HCT116 (cell line): Measurements from ENCODE around the gene C9. TPM values are rescaled to one million over a fixed set of nuclear protein-coding genes. Genes with fewer than 3 reads are reported as not detected.

ENCODE experiments used
- ATAC-seq: fragments of 200-7000 bp; cut with Tn5 transposase; 2 replicates; pipeline ENCODE4 v1.9.1; 2020; ENCODE audit warnings: mild to moderate bottlenecking, moderate library complexity
- BruUV-seq: library from RNA; stranded (reverse); fragments of 400-500 nt; replicated peaks from 2 replicates; lab custom pipeline; 2021; lab: Mats Ljungman, UMichigan
- CTCF ChIA-PET: fragments of 300-600 bp; sonication (Branson Sonifier 250); formaldehyde crosslinking; loops from one replicate; lab custom pipeline; 2021; ENCODE audit warnings: antibody characterized with exemption; lab: Charles Lee
- POLR2A ChIA-PET: fragments of 300-600, 350-600 bp; sonication (Branson Sonifier 250); formaldehyde crosslinking; loops from one replicate; lab custom pipeline; 2021; ENCODE audit warnings: antibody characterized with exemption; lab: Charles Lee
- RAD21 ChIA-PET, 2 experiments: fragments of 300-600 bp; sonication (Branson Sonifier 250); formaldehyde crosslinking; loops; one replicate each; lab custom pipeline; 2023; ENCODE audit warnings: low total read pairs in 2 of 2; ENCODE audit not compliant: uncharacterized antibody in 2 of 2, unreplicated experiment in 2 of 2, low non-redundant PET in 1 of 2; lab: Charles Lee
- DNase-seq: peaks from one replicate; pipeline ENCODE4 v3.0.0-alpha.2; 2010; ENCODE audit warnings: low read depth, low spot score
- H2AFZ ChIP-seq: fragments of 200-600 bp; shearing (Covaris generic), sonication (generic); 2 replicates; pipeline ENCODE4 v1.6.1; 2017; ENCODE audit warnings: low read depth, mixed run types, mixed read lengths, antibody characterized with exemption, low read length; ENCODE audit not compliant: poor library complexity, severe bottlenecking
- H3K27ac ChIP-seq: 2 replicates; pipeline ENCODE4 v1.5.1; 2012; ENCODE audit warnings: low read depth, low read length
- H3K27me3 ChIP-seq: fragments of 200-600 bp; sonication (generic); 2 replicates; pipeline ENCODE4 v1.6.1; 2016; ENCODE audit warnings: mixed run types, low read length, mixed read lengths; ENCODE audit not compliant: insufficient read depth
- H3K36me3 ChIP-seq, 2 experiments: fragments of 200-500 bp in 1 of 2; fragments of 200-600 bp in 1 of 2; sonication (Bioruptor generic) in 1 of 2; sonication (generic) in 1 of 2; 2 replicates each; pipeline versions ENCODE4 v1.5.1 to v1.6.1; 2014 to 2016; ENCODE audit warnings: low read length in 2 of 2, inconsistent platforms in 1 of 2, mixed read lengths in 1 of 2, mixed run types in 1 of 2; ENCODE audit not compliant: insufficient read depth in 2 of 2, control insufficient read depth in 1 of 2
- H3K4me1 ChIP-seq, 2 experiments: fragments of 200-600 bp in 1 of 2; sonication (generic) in 1 of 2; 2 replicates each; pipeline versions ENCODE4 v1.5.1 to v1.6.1; 2012 to 2017; ENCODE audit warnings: low read length in 2 of 2, inconsistent platforms in 1 of 2, mild to moderate bottlenecking in 1 of 2, mixed read lengths in 1 of 2, mixed run types in 1 of 2, moderate library complexity in 1 of 2; ENCODE audit not compliant: insufficient read depth in 2 of 2, control insufficient read depth in 1 of 2
- H3K4me2 ChIP-seq: fragments of 200-600 bp; sonication (generic); 2 replicates; pipeline ENCODE4 v1.6.1; 2017; ENCODE audit warnings: mixed run types, low read length, mixed read lengths
- H3K4me3 ChIP-seq, 2 experiments: fragments of 200-600 bp in 1 of 2; sonication (generic) in 1 of 2; replicated peaks in 1 of 2; 2 replicates each; pipeline ENCODE4 v1.5.1; 2011 to 2016; ENCODE audit warnings: low read length in 2 of 2, control low read depth in 1 of 2, low read depth in 1 of 2, mild to moderate bottlenecking in 1 of 2, mixed read lengths in 1 of 2, mixed run types in 1 of 2
- H3K79me2 ChIP-seq: fragments of 200-600 bp; sonication (generic); 2 replicates; pipeline ENCODE4 v1.6.1; 2017; ENCODE audit warnings: mild to moderate bottlenecking, mixed run types, low read length, moderate library complexity, mixed read lengths; ENCODE audit not compliant: insufficient read depth
- H3K9ac ChIP-seq: fragments of 200-600 bp; sonication (generic); 2 replicates; pipeline ENCODE4 v1.6.1; 2016; ENCODE audit warnings: low read length, mixed read lengths
- H3K9me2 ChIP-seq: fragments of 200-600 bp; sonication (generic), shearing (Covaris generic); 2 replicates; pipeline ENCODE4 v1.6.1; 2017; ENCODE audit warnings: mixed run types, mild to moderate bottlenecking, moderate library complexity; ENCODE audit not compliant: insufficient read depth
- H3K9me3 ChIP-seq, 2 experiments: fragments of 200-500 bp in 1 of 2; fragments of 200-600 bp in 1 of 2; sonication (Bioruptor generic) in 1 of 2; sonication (generic) in 1 of 2; 2 replicates each; pipeline ENCODE4 v1.6.1; 2014 to 2017; ENCODE audit warnings: low read length in 2 of 2, mixed read lengths in 2 of 2, inconsistent platforms in 1 of 2, low read depth in 1 of 2, mild to moderate bottlenecking in 1 of 2, mixed run types in 1 of 2, moderate library complexity in 1 of 2; ENCODE audit not compliant: control insufficient read depth in 1 of 2, insufficient read depth in 1 of 2
- H4K20me1 ChIP-seq: fragments of 200-600 bp; sonication (generic), shearing (Covaris generic); 2 replicates; pipeline ENCODE4 v1.6.1; 2017; ENCODE audit warnings: mixed run types, mild to moderate bottlenecking, moderate library complexity; ENCODE audit not compliant: insufficient read depth
- CBX3 ChIP-seq: IDR thresholded peaks from 2 replicates; pipeline ENCODE4 v1.6.1; 2012; ENCODE audit warnings: low read depth
- CEBPB ChIP-seq: IDR thresholded peaks from 2 replicates; pipeline ENCODE4 v1.6.1; 2012; ENCODE audit warnings: low read depth
- EGR1 ChIP-seq: IDR thresholded peaks from 2 replicates; pipeline ENCODE4 v1.6.1; 2012; ENCODE audit warnings: low read depth
- ELF1 ChIP-seq: IDR thresholded peaks from 2 replicates; pipeline ENCODE4 v1.6.1; 2012; ENCODE audit warnings: low read depth, borderline replicate concordance
- EZH2 ChIP-seq: fragments of 200-600 bp; sonication (generic); IDR thresholded peaks from 2 replicates; pipeline ENCODE4 v1.6.1; 2017; ENCODE audit warnings: antibody characterized with exemption, mixed run types
- EZH2phosphoT487 ChIP-seq: fragments of 200-600 bp; IDR thresholded peaks from 2 replicates; pipeline ENCODE4 v1.6.1; 2018; ENCODE audit warnings: antibody characterized with exemption, borderline replicate concordance
- FOSL1 ChIP-seq: IDR thresholded peaks from 2 replicates; pipeline ENCODE4 v1.6.1; 2012; ENCODE audit warnings: low read depth
- JUND ChIP-seq: IDR thresholded peaks from 2 replicates; pipeline ENCODE4 v1.6.1; 2012
- RAD21 ChIP-seq: IDR thresholded peaks from 2 replicates; pipeline ENCODE4 v1.6.1; 2012; ENCODE audit warnings: low read depth, mild to moderate bottlenecking
- SIN3A ChIP-seq: IDR thresholded peaks from 2 replicates; pipeline ENCODE4 v1.6.1; 2012; ENCODE audit warnings: low read depth
- SP1 ChIP-seq: IDR thresholded peaks from 2 replicates; pipeline ENCODE4 v1.6.1; 2012; ENCODE audit warnings: low read depth
- SRF ChIP-seq: IDR thresholded peaks from 2 replicates; pipeline ENCODE4 v1.6.1; 2012; ENCODE audit warnings: low read depth
- TCF7L2 ChIP-seq: IDR thresholded peaks from 2 replicates; pipeline ENCODE4 v1.7.0; 2011; ENCODE audit warnings: borderline replicate concordance, inconsistent platforms; ENCODE audit not compliant: insufficient read depth, insufficient read length; ENCODE audit errors: extremely low read depth
- YY1 ChIP-seq: IDR thresholded peaks from 2 replicates; pipeline ENCODE4 v1.6.1; 2011; ENCODE audit warnings: low read length, low read depth, moderate library complexity, mild to moderate bottlenecking; ENCODE audit not compliant: insufficient replicate concordance; ENCODE audit errors: extremely low read depth
- ZFX ChIP-seq: fragments of 450-650 bp; IDR thresholded peaks from 2 replicates; pipeline ENCODE4 v1.6.1; 2017
- ZNF274 ChIP-seq: fragments of 200-500 bp; sonication (Bioruptor generic); IDR thresholded peaks from 2 replicates; pipeline ENCODE4 v1.6.1; 2014; ENCODE audit warnings: mild to moderate bottlenecking, low read depth, low read length, inconsistent platforms
- intact Hi-C: fragments of 100-400 bp; cut with micrococcal nuclease; formaldehyde crosslinking; loops from 2 replicates; pipeline ENCODE4 v1.10.0; 2022
- total RNA-seq: library from RNA; stranded (reverse); gene quantifications from one replicate; pipeline ENCODE4 v1.2.1, GENCODE V29; 2021; ENCODE audit not compliant: unreplicated experiment
- TF ChIP-seq, protein P1 (sequence below), 3 experiments: fragments of 200-600 bp in 1 of 3; sonication (generic) in 1 of 3; IDR thresholded peaks in 2 of 3; conservative IDR thresholded peaks in 1 of 3; 2 replicates each; pipeline ENCODE4 v1.5.1; 2012 to 2017; ENCODE audit warnings: low read depth in 2 of 3, low read length in 2 of 3, antibody characterized with exemption in 1 of 3, borderline replicate concordance in 1 of 3, control low read depth in 1 of 3, mild to moderate bottlenecking in 1 of 3, mixed read lengths in 1 of 3, mixed run types in 1 of 3, moderate library complexity in 1 of 3; ENCODE audit not compliant: insufficient read depth in 1 of 3
- TF ChIP-seq, protein P2 (sequence below): IDR thresholded peaks from 2 replicates; pipeline ENCODE4 v1.6.1; 2011; ENCODE audit warnings: mild to moderate bottlenecking, low read length, moderate library complexity; ENCODE audit not compliant: insufficient replicate concordance; ENCODE audit errors: extremely low read depth
- TF ChIP-seq, protein P3 (sequence below): IDR thresholded peaks from 2 replicates; pipeline ENCODE4 v1.6.1; 2012

C9 gene
- total RNA-seq, 1 experiment from 2014 or later, result 0.34 TPM

DNA sequence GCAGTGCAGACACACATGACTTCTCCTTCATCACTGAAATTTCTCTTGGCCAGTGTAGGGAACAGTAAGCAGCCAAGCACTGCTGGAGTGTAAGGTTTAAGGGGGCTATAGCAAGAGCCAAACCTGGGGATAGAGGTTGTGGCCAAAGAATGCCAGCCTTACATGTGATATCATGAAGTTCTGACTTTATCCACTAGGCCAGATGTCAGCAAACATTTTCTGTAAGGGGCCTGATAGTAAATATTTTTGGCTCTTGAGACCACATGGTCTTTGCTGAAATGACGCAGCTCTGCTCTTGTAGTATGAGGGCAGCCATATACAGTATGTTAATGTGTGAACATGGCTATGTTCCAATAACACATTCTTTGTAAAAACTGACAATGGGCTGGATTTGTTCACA lies 115.2 kb downstream of the C9 start:
- no peak for ATAC-seq
- H3K4me1 ChIP-seq, result no peaks in the 10 kb centered on the region
- no peak overlapping the region for H3K27ac ChIP-seq
- intact Hi-C loops, result no loop called here
- no peak overlapping the region for H3K4me3 ChIP-seq
- H3K79me2 ChIP-seq, result no peaks in the 10 kb centered on the region
- H3K9me3 ChIP-seq, result no peaks in the 10 kb centered on the region
- no peaks in the 10 kb centered on the region for H3K27me3 ChIP-seq
- TF ChIP-seq JUND, result no peak
- no peak for TF ChIP-seq TCF7L2
- no peak for TF ChIP-seq ZFX
- no peak for TF ChIP-seq SRF
- no peak for TF ChIP-seq CEBPB
- TF ChIP-seq SIN3A, result no peak
- no peak for TF ChIP-seq CBX3
- TF ChIP-seq YY1, result no peak
- no peak for TF ChIP-seq SP1
- TF ChIP-seq EGR1, result no peak
- TF ChIP-seq ZNF274, result no peak
- TF ChIP-seq EZH2phosphoT487, result no peak
- TF ChIP-seq, protein P1, sequence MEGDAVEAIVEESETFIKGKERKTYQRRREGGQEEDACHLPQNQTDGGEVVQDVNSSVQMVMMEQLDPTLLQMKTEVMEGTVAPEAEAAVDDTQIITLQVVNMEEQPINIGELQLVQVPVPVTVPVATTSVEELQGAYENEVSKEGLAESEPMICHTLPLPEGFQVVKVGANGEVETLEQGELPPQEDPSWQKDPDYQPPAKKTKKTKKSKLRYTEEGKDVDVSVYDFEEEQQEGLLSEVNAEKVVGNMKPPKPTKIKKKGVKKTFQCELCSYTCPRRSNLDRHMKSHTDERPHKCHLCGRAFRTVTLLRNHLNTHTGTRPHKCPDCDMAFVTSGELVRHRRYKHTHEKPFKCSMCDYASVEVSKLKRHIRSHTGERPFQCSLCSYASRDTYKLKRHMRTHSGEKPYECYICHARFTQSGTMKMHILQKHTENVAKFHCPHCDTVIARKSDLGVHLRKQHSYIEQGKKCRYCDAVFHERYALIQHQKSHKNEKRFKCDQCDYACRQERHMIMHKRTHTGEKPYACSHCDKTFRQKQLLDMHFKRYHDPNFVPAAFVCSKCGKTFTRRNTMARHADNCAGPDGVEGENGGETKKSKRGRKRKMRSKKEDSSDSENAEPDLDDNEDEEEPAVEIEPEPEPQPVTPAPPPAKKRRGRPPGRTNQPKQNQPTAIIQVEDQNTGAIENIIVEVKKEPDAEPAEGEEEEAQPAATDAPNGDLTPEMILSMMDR (IDR thresholded peaks at IDR 0.05 in 2 of 3, conservative IDR thresholded peaks at IDR 0.05 in 1 of 3; ENCODE audit: borderline replicate concordance in 1 of 3, insufficient read depth in 1 of 3, low read depth in 2 of 3, low read length in 2 of 3), result no peak
- TF ChIP-seq, protein P2, sequence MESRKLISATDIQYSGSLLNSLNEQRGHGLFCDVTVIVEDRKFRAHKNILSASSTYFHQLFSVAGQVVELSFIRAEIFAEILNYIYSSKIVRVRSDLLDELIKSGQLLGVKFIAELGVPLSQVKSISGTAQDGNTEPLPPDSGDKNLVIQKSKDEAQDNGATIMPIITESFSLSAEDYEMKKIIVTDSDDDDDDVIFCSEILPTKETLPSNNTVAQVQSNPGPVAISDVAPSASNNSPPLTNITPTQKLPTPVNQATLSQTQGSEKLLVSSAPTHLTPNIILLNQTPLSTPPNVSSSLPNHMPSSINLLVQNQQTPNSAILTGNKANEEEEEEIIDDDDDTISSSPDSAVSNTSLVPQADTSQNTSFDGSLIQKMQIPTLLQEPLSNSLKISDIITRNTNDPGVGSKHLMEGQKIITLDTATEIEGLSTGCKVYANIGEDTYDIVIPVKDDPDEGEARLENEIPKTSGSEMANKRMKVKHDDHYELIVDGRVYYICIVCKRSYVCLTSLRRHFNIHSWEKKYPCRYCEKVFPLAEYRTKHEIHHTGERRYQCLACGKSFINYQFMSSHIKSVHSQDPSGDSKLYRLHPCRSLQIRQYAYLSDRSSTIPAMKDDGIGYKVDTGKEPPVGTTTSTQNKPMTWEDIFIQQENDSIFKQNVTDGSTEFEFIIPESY, result no peak
- no peak for TF ChIP-seq ELF1
- TF ChIP-seq, protein P3, sequence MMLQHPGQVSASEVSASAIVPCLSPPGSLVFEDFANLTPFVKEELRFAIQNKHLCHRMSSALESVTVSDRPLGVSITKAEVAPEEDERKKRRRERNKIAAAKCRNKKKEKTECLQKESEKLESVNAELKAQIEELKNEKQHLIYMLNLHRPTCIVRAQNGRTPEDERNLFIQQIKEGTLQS, result no peak
- TF ChIP-seq EZH2, result no peak
- no peak for TF ChIP-seq RAD21
- TF ChIP-seq FOSL1, result no peak
- H3K9me2 ChIP-seq, result no peaks in the 10 kb centered on the region
- no peaks in the 10 kb centered on the region for H4K20me1 ChIP-seq
- POLR2A ChIA-PET, result no interaction called here
- no peak overlapping the region for H3K9ac ChIP-seq
- BruUV-seq, result no TSS peak
- no peaks in the 10 kb centered on the region for H3K36me3 ChIP-seq
- CTCF ChIA-PET, result no interaction called here
- no peak overlapping the region for H3K4me2 ChIP-seq
- no peak for DNase-seq
- RAD21 ChIA-PET, result no interaction called here
- H2AFZ ChIP-seq, result no peak overlapping the region
